Neuronal stem cell (in vitro differentiated cells): ENCODE data around the gene APCDD1.

ENCODE experiments used
- DNase-seq: peaks from one replicate; pipeline ENCODE4 v3.0.0-alpha.2; 2013; ENCODE audit warnings: low spot score
- H2AFZ ChIP-seq: one replicate; pipeline ENCODE4 v1.6.1; 2013; ENCODE audit warnings: mild to moderate bottlenecking, low read length, inconsistent platforms
- H2AK5ac ChIP-seq: 2 replicates; pipeline ENCODE4 v1.6.1; 2013; ENCODE audit warnings: low read depth, mild to moderate bottlenecking, inconsistent platforms, low read length, moderate library complexity, mixed read lengths
- H2BK120ac ChIP-seq: 2 replicates; pipeline ENCODE4 v1.6.1; 2013; ENCODE audit warnings: low read depth, mild to moderate bottlenecking, inconsistent platforms, low read length, moderate library complexity, mixed read lengths
- H2BK12ac ChIP-seq: one replicate; pipeline ENCODE4 v1.6.1; 2013; ENCODE audit warnings: low read length, inconsistent platforms
- H2BK15ac ChIP-seq: 2 replicates; pipeline ENCODE4 v1.6.1; 2013; ENCODE audit warnings: mild to moderate bottlenecking, low read length, inconsistent platforms, mixed read lengths
- H2BK5ac ChIP-seq: one replicate; pipeline ENCODE4 v1.6.1; 2013; ENCODE audit warnings: inconsistent platforms, mild to moderate bottlenecking, low read length, moderate library complexity
- H3K14ac ChIP-seq: one replicate; pipeline ENCODE4 v1.6.1; 2013; ENCODE audit warnings: low read length, inconsistent platforms
- H3K18ac ChIP-seq: 2 replicates; pipeline ENCODE4 v1.6.1; 2013; ENCODE audit warnings: low read length, inconsistent platforms
- H3K23ac ChIP-seq: 2 replicates; pipeline ENCODE4 v1.6.1; 2013; ENCODE audit warnings: low read depth, mild to moderate bottlenecking, mixed read lengths, low read length, inconsistent platforms; ENCODE audit not compliant: poor library complexity
- H3K27ac ChIP-seq: replicated peaks from 3 replicates; pipeline ENCODE4 v1.5.1; 2013; ENCODE audit warnings: low read length, inconsistent platforms
- H3K27me3 ChIP-seq, 3 experiments: 2 replicates each; pipeline ENCODE4 v1.6.1; 2013; ENCODE audit warnings: low read length in 3 of 3, mild to moderate bottlenecking in 2 of 3, inconsistent platforms in 1 of 3, low read depth in 1 of 3, mixed read lengths in 1 of 3, moderate library complexity in 1 of 3; ENCODE audit not compliant: control insufficient read depth in 3 of 3, insufficient read depth in 3 of 3
- H3K36me3 ChIP-seq, 2 donors: replicated peaks in 1 of 2; 2 replicates each; pipeline ENCODE4 v1.6.1; 2013; ENCODE audit warnings: low read length in 2 of 2; ENCODE audit not compliant: control insufficient read depth in 2 of 2, insufficient read depth in 2 of 2
- H3K4ac ChIP-seq: 2 replicates; pipeline ENCODE4 v1.6.1; 2013; ENCODE audit warnings: inconsistent platforms, mild to moderate bottlenecking, low read length, moderate library complexity
- H3K4me1 ChIP-seq, 2 donors: 1 replicate in 1 of 2; 2 replicates in 1 of 2; pipeline ENCODE4 v1.6.1; 2013; ENCODE audit warnings: low read length in 2 of 2, low read depth in 1 of 2; ENCODE audit not compliant: control insufficient read depth in 2 of 2, insufficient read depth in 1 of 2
- H3K4me2 ChIP-seq: one replicate; pipeline ENCODE4 v1.6.1; 2013; ENCODE audit warnings: mild to moderate bottlenecking, low read length, inconsistent platforms; ENCODE audit not compliant: insufficient read depth, poor library complexity, severe bottlenecking
- H3K4me3 ChIP-seq, 2 donors: 2 replicates each; pipeline ENCODE4 v1.5.1; 2013; ENCODE audit warnings: low read length in 2 of 2, mild to moderate bottlenecking in 2 of 2, inconsistent platforms in 1 of 2, moderate library complexity in 1 of 2
- H3K79me1 ChIP-seq: one replicate; pipeline ENCODE4 v1.6.1; 2013; ENCODE audit warnings: low read depth, mild to moderate bottlenecking, inconsistent platforms, low read length, moderate library complexity
- H3K9ac ChIP-seq: one replicate; pipeline ENCODE4 v1.6.1; 2013; ENCODE audit warnings: mild to moderate bottlenecking, low read depth, low read length, inconsistent platforms; ENCODE audit not compliant: poor library complexity
- H3K9me3 ChIP-seq, 2 donors: replicated peaks in 1 of 2; 2 replicates each; pipeline versions ENCODE3 to v1.6.1; 2013; ENCODE audit warnings: low read length in 2 of 2, mild to moderate bottlenecking in 2 of 2, inconsistent platforms in 1 of 2, low read depth in 1 of 2, mixed read lengths in 1 of 2, moderate library complexity in 1 of 2; ENCODE audit not compliant: control insufficient read depth in 2 of 2, insufficient read depth in 1 of 2
- H4K8ac ChIP-seq: one replicate; pipeline ENCODE4 v1.6.1; 2013; ENCODE audit warnings: low read depth, mild to moderate bottlenecking, inconsistent platforms, low read length, moderate library complexity
- H4K91ac ChIP-seq: one replicate; pipeline ENCODE4 v1.6.1; 2013; ENCODE audit warnings: low read length, low read depth, mild to moderate bottlenecking, inconsistent platforms; ENCODE audit not compliant: poor library complexity
- WGBS, 2 donors: extraction: QIAGEN DNeasy Blood & Tissue Kit; methylation state at CpG; one replicate each; pipeline ENCODE4 v1.1.7; 2013; ENCODE audit warnings: missing lambda C conversion rate in 2 of 2, mixed read lengths in 1 of 2; ENCODE audit not compliant: insufficient read length in 2 of 2, insufficient replicate concordance in 1 of 2; ENCODE audit errors: extremely low coverage in 2 of 2; 5-methylcytosine and 5-hydroxymethylcytosine counted together

APCDD1 gene

GRCh38 chr18:10530852-10531251, 76.4 kb downstream of the APCDD1 start:
- Histone ChIP-seq H2AFZ (no peak overlapping the region), H3K27ac (no peak overlapping the region), H3K4me1 (peaks cover 0 to 3% of the 10 kb centered on the region in 2 donors), H2BK15ac (no peak overlapping the region), H2AK5ac (no peak overlapping the region), H3K14ac (no peak overlapping the region), H3K23ac (no peak overlapping the region), H3K4me3 (no peak overlapping the region), H2BK5ac (no peak overlapping the region), H3K9me3 (no peaks in the 10 kb centered on the region), H3K9ac (no peak overlapping the region), H3K4me2 (no peak overlapping the region), H3K18ac (no peak overlapping the region), H3K36me3 (peaks cover 0 to 26% of the 10 kb centered on the region in 2 donors), H3K27me3 (no peaks in the 10 kb centered on the region), H3K79me1 (peaks cover 6% of the 10 kb centered on the region), H4K8ac (no peak overlapping the region), H4K91ac (no peak overlapping the region), H3K4ac (no peak overlapping the region), H2BK120ac (no peak overlapping the region), H2BK12ac (no peak overlapping the region)
- no peak for DNase-seq
- WGBS, 2 donors, result no CpG with 5 or more reads among the region's 3 CpGs

GRCh38 chr18:10533111-10533510, 78.7 kb downstream of the APCDD1 start:
- Histone ChIP-seq H2BK5ac (no peak overlapping the region), H2BK12ac (no peak overlapping the region), H3K4me1 (no peaks in the 10 kb centered on the region), H3K4ac (no peak overlapping the region), H3K4me2 (no peak overlapping the region), H2BK120ac (no peak overlapping the region), H3K23ac (no peak overlapping the region), H3K14ac (no peak overlapping the region), H3K9ac (no peak overlapping the region), H2AFZ (no peak overlapping the region), H2AK5ac (no peak overlapping the region), H3K4me3 (no peak overlapping the region), H4K91ac (no peak overlapping the region), H3K27me3 (no peaks in the 10 kb centered on the region), H3K9me3 (no peaks in the 10 kb centered on the region), H3K18ac (no peak overlapping the region), H3K79me1 (peaks cover 4% of the 10 kb centered on the region), H3K27ac (no peak overlapping the region), H2BK15ac (no peak overlapping the region), H3K36me3 (peaks cover 2 to 31% of the 10 kb centered on the region in 2 donors), H4K8ac (no peak overlapping the region)
- no peak for DNase-seq
- WGBS, 2 donors, result 100% methylated on average over 1 of the region's 2 CpGs; no CpG with 5 or more reads in 1 of the 2 donors

DNA sequence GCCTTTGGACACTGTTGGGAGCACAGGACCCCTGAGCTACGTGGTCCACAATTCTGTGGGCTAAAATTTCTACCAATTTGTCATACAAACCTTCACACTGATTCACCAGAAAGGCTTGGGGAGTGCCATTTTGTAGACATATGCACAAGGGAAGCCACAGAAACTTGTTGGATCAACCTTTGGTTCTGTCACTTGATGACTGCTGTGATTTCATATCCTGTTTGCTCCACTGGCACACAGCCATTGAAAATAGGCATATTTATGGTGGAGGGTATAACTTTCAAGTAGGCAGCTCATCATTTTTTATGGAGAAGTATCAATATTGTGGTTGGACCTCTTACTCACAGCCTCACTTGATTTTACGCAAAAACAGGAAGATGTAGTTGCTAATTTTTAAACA, 81.8 kb downstream of the APCDD1 start:
- no peak for DNase-seq
- H3K4me1 ChIP-seq, result no peaks in the 10 kb centered on the region
- no peaks in the 10 kb centered on the region for H3K9me3 ChIP-seq
- H3K36me3 ChIP-seq, result peaks cover 4 to 60% of the 10 kb centered on the region in 2 donors
- no CpG with 5 or more reads among the region's 2 CpGs for WGBS, 2 donors
- H2BK120ac ChIP-seq, result no peak overlapping the region
- no peak overlapping the region for H2BK5ac ChIP-seq
- no peak overlapping the region for H2BK12ac ChIP-seq
- no peak overlapping the region for H4K8ac ChIP-seq
- no peak overlapping the region for H2AFZ ChIP-seq
- no peak overlapping the region for H3K14ac ChIP-seq
- no peak overlapping the region for H3K4me3 ChIP-seq
- no peak overlapping the region for H3K23ac ChIP-seq
- H3K79me1 ChIP-seq, result peaks cover 2% of the 10 kb centered on the region
- no peak overlapping the region for H2BK15ac ChIP-seq
- H3K27ac ChIP-seq, result no peak overlapping the region
- H3K4ac ChIP-seq, result no peak overlapping the region
- no peak overlapping the region for H3K4me2 ChIP-seq
- no peak overlapping the region for H4K91ac ChIP-seq
- no peak overlapping the region for H3K18ac ChIP-seq
- H2AK5ac ChIP-seq, result no peak overlapping the region
- H3K9ac ChIP-seq, result no peak overlapping the region
- H3K27me3 ChIP-seq, result no peaks in the 10 kb centered on the region

- WGBS, 2 donors, result 100% methylated on average over 1 of the region's 2 CpGs; no CpG with 5 or more reads in 1 of the 2 donors
- no peak overlapping the region for H2AK5ac ChIP-seq
- H3K18ac ChIP-seq, result no peak overlapping the region
- H3K27ac ChIP-seq, result no peak overlapping the region
- no peak overlapping the region for H2BK15ac ChIP-seq
- no peak overlapping the region for H4K8ac ChIP-seq
- no peak overlapping the region for H3K4ac ChIP-seq
- no peaks in the 10 kb centered on the region for H3K9me3 ChIP-seq
- no peak overlapping the region for H2BK12ac ChIP-seq
- no peak overlapping the region for H2BK120ac ChIP-seq
- H3K9ac ChIP-seq, result no peak overlapping the region
- no peak for DNase-seq
- no peak overlapping the region for H3K4me2 ChIP-seq
- H2AFZ ChIP-seq, result no peak overlapping the region
- H4K91ac ChIP-seq, result no peak overlapping the region
- peaks cover 2% of the 10 kb centered on the region for H3K79me1 ChIP-seq
- peaks cover 8 to 68% of the 10 kb centered on the region in 2 donors for H3K36me3 ChIP-seq
- no peaks in the 10 kb centered on the region for H3K27me3 ChIP-seq
- H3K4me1 ChIP-seq, result peaks cover 0 to 1% of the 10 kb centered on the region in 2 donors
- no peak overlapping the region for H3K4me3 ChIP-seq
- no peak overlapping the region for H2BK5ac ChIP-seq
- no peak overlapping the region for H3K23ac ChIP-seq
- H3K14ac ChIP-seq, result no peak overlapping the region
These were observed 83.3 kb downstream of the APCDD1 start for GRCh38 chr18:10537765-10538164.
